GM12878 (cell line): ENCODE results near the gene LRRK1. TPM values are rescaled to one million over a fixed set of nuclear protein-coding genes. Genes with fewer than 3 reads are reported as not detected.

Experiments
- ATAC-seq: fragments of 200-7000 bp; cut with Tn5 transposase; 3 replicates; pipeline ENCODE4 v1.9.1; 2020; ENCODE audit warnings: mild to moderate bottlenecking, moderate library complexity
- BruUV-seq: library from RNA; stranded (reverse); fragments of 400-500 nt; replicated peaks from 2 replicates; lab custom pipeline; 2021; lab: Mats Ljungman, UMichigan
- CTCF ChIA-PET: fragments of 300-600 bp; sonication (Branson Sonifier 250); formaldehyde crosslinking; extraction: SDS; loops from one replicate; lab custom pipeline; 2021; ENCODE audit warnings: inconsistent platforms; lab: Yijun Ruan, JAX
- POLR2A ChIA-PET: fragments of 350-600 bp; formaldehyde crosslinking; extraction: SDS; loops from one replicate; lab custom pipeline; 2021; ENCODE audit warnings: inconsistent platforms; lab: Charles Lee
- RAD21 ChIA-PET: fragments of 300-600 bp; sonication (Branson Sonifier 250); formaldehyde crosslinking; loops from one replicate; lab custom pipeline; 2023; ENCODE audit warnings: antibody characterized with exemption; ENCODE audit not compliant: unreplicated experiment; lab: Charles Lee
- SMC1A ChIA-PET: fragments of 300-600 bp; sonication (Branson Sonifier 250); formaldehyde crosslinking; loops from one replicate; lab custom pipeline; 2023; ENCODE audit not compliant: unreplicated experiment, uncharacterized antibody; lab: Charles Lee
- DNase-seq: peaks from one replicate; pipeline ENCODE4 v3.0.0-alpha.2; 2011; ENCODE audit warnings: low read depth, low spot score
- FAIRE-seq: peaks from 3 replicates; lab custom pipeline; 2011; peaks lifted over from hg19 to GRCh38; lab: Jason Lieb, UNC
- H2AFZ ChIP-seq: 2 replicates; pipeline ENCODE4 v1.6.0; 2011; ENCODE audit warnings: low read depth, low read length, control low read depth; ENCODE audit not compliant: control insufficient read depth
- H3K27ac ChIP-seq: 2 replicates; pipeline ENCODE4 v1.5.1; 2011; ENCODE audit warnings: control low read depth; ENCODE audit not compliant: control insufficient read depth, insufficient read depth
- H3K27me3 ChIP-seq, 2 experiments: replicated peaks in 1 of 2; 2 replicates each; pipeline versions ENCODE4 v1.6.0 to v1.6.1; 2011; ENCODE audit warnings: low read length in 1 of 2; ENCODE audit not compliant: control insufficient read depth in 2 of 2, insufficient read depth in 2 of 2
- H3K36me3 ChIP-seq, 2 experiments: 2 replicates each; pipeline ENCODE4 v1.5.1; 2011; ENCODE audit warnings: low read length in 1 of 2; ENCODE audit not compliant: control insufficient read depth in 2 of 2, insufficient read depth in 2 of 2
- H3K4me1 ChIP-seq: 2 replicates; pipeline ENCODE4 v1.6.1; 2011; ENCODE audit warnings: mild to moderate bottlenecking, low read length, moderate library complexity, mixed read lengths; ENCODE audit not compliant: control insufficient read depth, insufficient read depth
- H3K4me2 ChIP-seq: 2 replicates; pipeline ENCODE4 v1.6.0; 2011; ENCODE audit warnings: control low read depth; ENCODE audit not compliant: control insufficient read depth, insufficient read depth
- H3K4me3 ChIP-seq: fragments of 200-600 bp; sonication (generic); 2 replicates; pipeline ENCODE4 v1.5.1; 2016
- H3K79me2 ChIP-seq: 2 replicates; pipeline ENCODE4 v1.6.0; 2011; ENCODE audit warnings: low read length; ENCODE audit not compliant: control insufficient read depth, insufficient read depth
- H3K9ac ChIP-seq: 2 replicates; pipeline ENCODE4 v1.8.0; 2011; ENCODE audit warnings: low read length, control low read depth, mixed read lengths; ENCODE audit not compliant: control insufficient read depth, insufficient read depth
- H3K9me3 ChIP-seq: replicated peaks from 3 replicates; pipeline ENCODE4 v1.5.1; 2011; ENCODE audit warnings: mild to moderate bottlenecking, low read length; ENCODE audit not compliant: control insufficient read depth, insufficient read depth
- H4K20me1 ChIP-seq: 2 replicates; pipeline ENCODE4 v1.6.0; 2011; ENCODE audit not compliant: control insufficient read depth, insufficient read depth
- ETV6 ChIP-seq, 2 experiments: fragments of 450-650 bp in 1 of 2; IDR thresholded peaks in 1 of 2; conservative IDR thresholded peaks in 1 of 2; 2 replicates each; pipeline ENCODE4 v1.6.1; 2014; ENCODE audit warnings: antibody characterized with exemption in 1 of 2, borderline replicate concordance in 1 of 2, low read depth in 1 of 2, mild to moderate bottlenecking in 1 of 2, moderate library complexity in 1 of 2
- GABPA ChIP-seq: IDR thresholded peaks from 2 replicates; pipeline ENCODE4 v1.6.1; 2014; ENCODE audit warnings: antibody characterized with exemption, low read depth, mild to moderate bottlenecking, inconsistent platforms
- HCFC1 ChIP-seq: fragments of 150-350 bp; IDR thresholded peaks from 2 replicates; pipeline ENCODE4 v1.6.1; 2014; ENCODE audit warnings: low read length
- MEF2B ChIP-seq: fragments of 450-650 bp; IDR thresholded peaks from 2 replicates; pipeline ENCODE4 v1.6.1; 2018; ENCODE audit warnings: mild to moderate bottlenecking, moderate library complexity; ENCODE audit not compliant: partially characterized antibody, poor library complexity, severe bottlenecking
- SMARCA5 ChIP-seq: fragments of 450-650 bp; IDR thresholded peaks from 2 replicates; pipeline ENCODE4 v1.6.1; 2017; ENCODE audit warnings: mild to moderate bottlenecking
- SP1 ChIP-seq: IDR thresholded peaks from one replicate; pipeline ENCODE4 v1.6.1; 2011; ENCODE audit warnings: low read depth, low read length
- WGBS: methylation state at CpG from one replicate; pipeline ENCODE4 v1.1.6; 2016; ENCODE audit warnings: low lambda C conversion rate; ENCODE audit not compliant: insufficient replicate concordance, insufficient coverage; ENCODE audit errors: missing lambda C conversion rate; 5-methylcytosine and 5-hydroxymethylcytosine counted together
- in situ Hi-C: fragments of 300-500 bp; cut with MboI; formaldehyde crosslinking; loops from 9 replicates; pipeline ENCODE4 v1.14.3; 2018; ENCODE audit warnings: mixed read lengths
- intact Hi-C: fragments of 100-400 bp; cut with micrococcal nuclease; formaldehyde crosslinking; loops from one replicate; pipeline ENCODE4 v1.14.2; 2022; ENCODE audit not compliant: unreplicated experiment
- polyA plus RNA-seq, 11 experiments: library from polyadenylated mRNA; depleted of rRNA in 4 of 11; unstranded in 6 of 11; stranded (reverse) in 5 of 11; fragments of >200 nt; fragmentation: Nextera tagmentation in 4 of 11; fragmentation: Illumina TruSeq in 1 of 11; extraction: Ambion mirVana in 4 of 11; extraction: Trizol in 1 of 11; gene quantifications; 1 replicate in 1 of 11; 2 replicates in 10 of 11; pipeline versions ENCODE4 v1.2.1 to v1.2.3, GENCODE V29; 2011 to 2016; ENCODE audit warnings: inconsistent platforms in 2 of 11, missing spikeins in 2 of 11, low read depth in 1 of 11
- total RNA-seq, 4 experiments: library from RNA; depleted of rRNA in 3 of 4; stranded (reverse); fragments of >200 nt in 3 of 4; fragmentation: Illumina TruSeq in 1 of 4; extraction: Trizol in 1 of 4; gene quantifications; 2 replicates each; pipeline versions ENCODE4 v1.2.1 to v1.2.3, GENCODE V29; 2013 to 2021
- TF ChIP-seq, protein P1 (sequence below): fragments of 450-650 bp; IDR thresholded peaks from 2 replicates; pipeline ENCODE4 v1.6.1; 2017; ENCODE audit warnings: mild to moderate bottlenecking, low read depth, inconsistent platforms; ENCODE audit not compliant: poor library complexity, severe bottlenecking

Gene LRRK1
- total and polyA plus RNA-seq, 10 of the 15 experiments (the other 5 are each of a cell fraction or from before 2014, with no cell fraction given), result 2.2 to 58.3 (median 17.9) TPM

DNA sequence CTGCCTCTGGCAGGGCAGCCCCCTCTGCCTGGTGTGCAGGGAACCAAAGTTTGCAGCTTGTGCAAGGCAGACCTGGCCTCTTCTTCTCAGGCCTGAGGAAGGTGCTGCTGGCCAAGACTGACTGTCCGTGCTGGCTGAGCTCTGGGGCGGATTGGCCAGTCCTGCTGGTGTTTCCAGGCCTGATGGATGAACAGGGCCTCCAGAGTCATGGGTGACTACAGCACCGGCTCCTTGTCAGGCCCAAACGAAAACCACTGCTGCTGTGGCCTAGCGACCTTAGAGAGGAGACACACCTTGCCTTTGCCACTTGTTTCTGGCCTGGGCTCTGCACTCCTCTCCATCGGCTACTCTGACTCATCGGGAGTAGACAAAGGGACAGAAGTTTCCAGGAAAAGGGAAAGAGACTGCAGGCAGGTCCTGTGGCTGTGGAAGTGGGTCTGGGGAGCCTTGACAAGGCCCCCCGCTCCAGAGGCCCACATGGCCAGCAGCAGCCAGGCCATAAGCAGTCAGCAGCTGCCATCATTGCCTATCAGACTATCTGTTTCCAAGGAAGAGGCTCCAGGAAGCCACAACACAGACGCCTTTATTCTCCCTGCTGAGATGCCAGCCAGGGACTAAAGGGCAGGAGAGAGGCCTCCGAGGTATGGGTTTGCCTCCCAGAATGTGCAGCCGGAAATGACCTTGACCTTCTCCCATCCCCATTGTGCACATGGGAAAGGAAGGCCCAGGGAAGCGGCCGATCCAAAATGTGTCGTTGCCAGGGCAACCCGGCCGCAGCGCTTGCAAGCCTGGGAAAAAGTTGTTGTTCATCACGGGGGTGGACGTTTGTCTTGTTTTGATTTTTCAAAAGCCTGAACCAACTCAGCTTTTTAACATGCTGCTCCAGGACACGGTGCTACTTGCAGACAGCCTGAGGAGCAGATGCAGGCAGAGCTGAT, 172.2 kb downstream of the LRRK1 start:
- no peaks in the 10 kb centered on the region for H3K9me3 ChIP-seq
- FAIRE-seq (no peak), DNase-seq (no peak), ATAC-seq (no peak)
- H3K4me3 ChIP-seq, result no peak overlapping the region
- ChIA-PET RAD21 (interaction anchor here (1.1 to 7.4 kb wide), 5 partner anchors 9 to 175 kb away, joined by 3 to 69 read pairs (median 5); no protein-coding TSS in a partner anchor), CTCF (interaction anchor here (1.0 to 7.7 kb wide), 6 partner anchors 13 to 167 kb away, joined by 3 to 126 read pairs (median 6); partner anchors contain the start of gene CHSY1), SMC1A (interaction anchor here (1.0 to 2.3 kb wide), 5 partner anchors 154 to 172 kb away, joined by 3 to 30 read pairs (median 5); no protein-coding TSS in a partner anchor), POLR2A (interaction anchor here (0.5 to 0.6 kb wide), 2 partner anchors 8 to 163 kb away, joined by 3 to 4 read pairs; no protein-coding TSS in a partner anchor)
- 76% methylated on average over 20 of the region's 20 CpGs for WGBS
- no peaks in the 10 kb centered on the region for H4K20me1 ChIP-seq
- in situ Hi-C loops, result no loop called here
- H2AFZ ChIP-seq, result no peak overlapping the region
- TF ChIP-seq HCFC1, result no peak
- no peak for TF ChIP-seq ETV6 (conservative IDR thresholded peaks at IDR 0.05 in 1 of 2, IDR thresholded peaks at IDR 0.05 in 1 of 2; ENCODE audit: borderline replicate concordance in 1 of 2, low read depth in 1 of 2)
- no peak for TF ChIP-seq SMARCA5
- TF ChIP-seq, protein P1, sequence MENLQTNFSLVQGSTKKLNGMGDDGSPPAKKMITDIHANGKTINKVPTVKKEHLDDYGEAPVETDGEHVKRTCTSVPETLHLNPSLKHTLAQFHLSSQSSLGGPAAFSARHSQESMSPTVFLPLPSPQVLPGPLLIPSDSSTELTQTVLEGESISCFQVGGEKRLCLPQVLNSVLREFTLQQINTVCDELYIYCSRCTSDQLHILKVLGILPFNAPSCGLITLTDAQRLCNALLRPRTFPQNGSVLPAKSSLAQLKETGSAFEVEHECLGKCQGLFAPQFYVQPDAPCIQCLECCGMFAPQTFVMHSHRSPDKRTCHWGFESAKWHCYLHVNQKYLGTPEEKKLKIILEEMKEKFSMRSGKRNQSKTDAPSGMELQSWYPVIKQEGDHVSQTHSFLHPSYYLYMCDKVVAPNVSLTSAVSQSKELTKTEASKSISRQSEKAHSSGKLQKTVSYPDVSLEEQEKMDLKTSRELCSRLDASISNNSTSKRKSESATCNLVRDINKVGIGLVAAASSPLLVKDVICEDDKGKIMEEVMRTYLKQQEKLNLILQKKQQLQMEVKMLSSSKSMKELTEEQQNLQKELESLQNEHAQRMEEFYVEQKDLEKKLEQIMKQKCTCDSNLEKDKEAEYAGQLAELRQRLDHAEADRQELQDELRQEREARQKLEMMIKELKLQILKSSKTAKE, result no peak
- TF ChIP-seq SP1, result no peak
- TF ChIP-seq GABPA, result no peak
- TF ChIP-seq MEF2B, result no peak
- H3K9ac ChIP-seq, result no peak overlapping the region
- no peak overlapping the region for H3K27ac ChIP-seq
- no peaks in the 10 kb centered on the region for H3K36me3 ChIP-seq
- H3K4me2 ChIP-seq, result no peak overlapping the region
- no TSS peak for BruUV-seq
- no peaks in the 10 kb centered on the region for H3K4me1 ChIP-seq
- no peaks in the 10 kb centered on the region for H3K27me3 ChIP-seq
- intact Hi-C loops, result no loop called here
- no peaks in the 10 kb centered on the region for H3K79me2 ChIP-seq
